Body of pancreas (tissue), 4 donors: ENCODE measurements around the gene HMGB3.

ENCODE experiments used
- CTCF ChIP-seq, 7 experiments: fragments of 450-650 bp in 4 of 7; fragments of 200-600 bp in 3 of 7; sonication (generic) in 3 of 7; IDR thresholded peaks; one replicate each; pipeline ENCODE4 v1.5.1; 2016 to 2019; ENCODE audit warnings: antibody characterized with exemption in 7 of 7
- POLR2A ChIP-seq, 3 donors: fragments of 450-650 bp; IDR thresholded peaks; one replicate each; pipeline ENCODE4 v1.6.1; 2016; ENCODE audit warnings: antibody characterized with exemption in 3 of 3, mild to moderate bottlenecking in 2 of 3

- TF ChIP-seq CTCF (IDR thresholded peaks at IDR 0.05) (no peak), POLR2A (IDR thresholded peaks at IDR 0.05) (no peak)
These were observed 38.9 kb upstream of the HMGB3 start for GRCh38 chrX:150944233-150944632.
